HG03575 (cell line): Measurements from ENCODE around the gene SNX9.
"Not testable (repeated sequence)": the region's sequence is repeated elsewhere in the genome, so short reads cannot be mapped to it uniquely, and the experiment has no call there.

Experiments
- ATAC-seq: cut with Tn5 transposase; IDR thresholded peaks from one replicate; pipeline ENCODE4 v1.9.1; 2021; ENCODE audit not compliant: unreplicated experiment, insufficient number of reproducible peaks, low FRiP score; ENCODE audit errors: extremely low read depth

Gene SNX9

DNA sequence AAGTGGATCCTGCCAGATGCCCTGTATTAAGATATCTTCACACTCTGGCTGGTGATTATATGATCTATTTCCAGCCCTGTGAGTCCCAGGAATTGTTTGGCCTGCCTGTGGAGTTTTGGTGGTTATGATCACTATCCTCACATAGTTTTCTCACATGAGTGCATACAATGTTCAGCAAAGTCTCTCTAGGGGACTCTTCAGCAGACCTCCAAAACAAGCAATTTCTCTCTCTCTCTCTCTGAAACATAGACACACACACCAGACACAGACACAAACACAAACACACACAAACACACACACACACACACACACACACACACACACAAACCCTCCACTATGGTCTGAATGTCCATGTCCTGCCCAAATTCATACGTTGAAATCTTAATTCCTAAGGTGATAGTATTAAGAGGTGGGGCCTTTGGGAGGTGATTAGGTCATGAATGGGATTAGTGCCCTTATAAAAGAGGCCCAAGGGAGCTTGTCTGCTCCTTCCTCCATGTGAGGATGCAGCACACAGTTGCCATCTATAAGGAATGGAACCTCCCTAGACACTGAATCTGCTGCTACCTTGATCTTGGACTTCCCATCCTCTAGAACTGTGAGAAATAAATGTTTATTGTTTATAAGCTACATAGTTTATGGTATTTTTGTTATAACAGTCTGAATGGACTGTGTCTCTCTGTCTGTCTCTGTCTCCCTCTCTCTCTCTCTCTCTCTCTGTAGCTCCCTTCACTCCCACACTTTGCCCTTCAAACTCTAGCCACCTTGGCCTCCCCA is 136.6 kb downstream of the SNX9 start:
- ATAC-seq: no peak

DNA sequence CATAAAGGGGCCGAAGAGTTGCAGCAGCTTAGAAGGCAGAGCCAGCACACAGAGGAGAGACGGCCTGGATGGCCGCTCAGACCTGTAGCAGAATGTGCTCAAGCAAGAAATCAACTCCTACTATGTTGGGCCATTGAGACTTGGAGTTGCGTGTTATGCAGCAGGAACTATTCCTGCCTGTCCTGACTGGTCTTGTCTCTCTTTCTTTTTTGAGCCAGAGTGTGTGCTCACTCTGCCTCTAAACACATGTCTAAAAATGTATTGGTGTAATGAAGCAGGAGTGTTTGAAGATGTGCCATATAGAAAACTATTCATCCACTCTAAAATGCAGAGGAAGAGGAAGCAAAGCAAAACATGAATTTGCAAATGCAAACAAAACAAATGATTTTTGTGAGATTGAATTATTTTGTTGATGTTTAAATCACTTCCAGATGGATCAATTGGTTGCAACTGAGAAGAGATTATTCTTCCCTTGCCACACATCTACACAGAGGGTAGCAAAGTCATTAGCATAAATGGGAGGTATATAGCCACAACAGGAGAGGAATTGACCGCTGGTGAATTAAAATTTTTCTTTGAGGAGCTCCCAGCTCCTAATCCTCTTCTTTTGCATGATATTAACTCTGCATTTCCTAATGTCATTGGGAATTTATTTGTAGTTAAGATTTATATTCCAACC is 138.2 kb downstream of the SNX9 start:
- ATAC-seq: no peak

DNA sequence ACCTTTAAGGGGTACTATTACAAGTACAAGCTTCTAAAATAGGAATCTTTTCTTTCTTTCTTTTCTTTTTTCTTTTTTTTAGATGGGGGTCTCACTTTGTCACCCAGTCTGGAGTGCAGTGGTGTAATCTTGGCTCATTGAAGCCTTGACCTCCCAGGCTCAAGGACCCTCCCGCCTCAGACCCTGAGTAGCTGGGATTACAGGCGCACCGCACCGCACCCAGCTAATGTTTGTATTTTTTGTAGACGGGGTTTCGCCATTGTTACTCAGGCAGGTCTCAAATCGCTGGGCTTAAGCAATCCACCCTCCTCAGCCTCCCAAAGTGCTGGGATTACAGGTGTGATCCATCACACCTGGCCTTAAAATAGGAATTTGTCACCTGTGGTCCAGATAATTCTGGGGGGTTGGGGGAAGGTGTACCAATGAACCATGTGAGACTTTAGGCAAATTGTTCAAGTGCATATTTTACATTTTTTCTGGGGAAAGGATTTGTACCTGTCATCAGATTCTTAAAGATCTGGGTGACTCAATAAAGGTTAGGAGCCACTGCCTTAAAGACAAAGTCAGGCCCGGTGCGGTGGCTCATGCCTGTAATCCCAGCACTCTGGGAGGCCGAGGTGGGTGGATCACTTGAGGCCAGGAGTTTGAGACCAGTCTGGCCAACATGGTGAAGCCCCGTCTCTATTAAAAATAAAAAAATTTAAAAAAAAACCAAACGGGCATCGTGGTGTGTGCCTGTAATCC is 139.0 kb downstream of the SNX9 start:
- no peak for ATAC-seq

DNA sequence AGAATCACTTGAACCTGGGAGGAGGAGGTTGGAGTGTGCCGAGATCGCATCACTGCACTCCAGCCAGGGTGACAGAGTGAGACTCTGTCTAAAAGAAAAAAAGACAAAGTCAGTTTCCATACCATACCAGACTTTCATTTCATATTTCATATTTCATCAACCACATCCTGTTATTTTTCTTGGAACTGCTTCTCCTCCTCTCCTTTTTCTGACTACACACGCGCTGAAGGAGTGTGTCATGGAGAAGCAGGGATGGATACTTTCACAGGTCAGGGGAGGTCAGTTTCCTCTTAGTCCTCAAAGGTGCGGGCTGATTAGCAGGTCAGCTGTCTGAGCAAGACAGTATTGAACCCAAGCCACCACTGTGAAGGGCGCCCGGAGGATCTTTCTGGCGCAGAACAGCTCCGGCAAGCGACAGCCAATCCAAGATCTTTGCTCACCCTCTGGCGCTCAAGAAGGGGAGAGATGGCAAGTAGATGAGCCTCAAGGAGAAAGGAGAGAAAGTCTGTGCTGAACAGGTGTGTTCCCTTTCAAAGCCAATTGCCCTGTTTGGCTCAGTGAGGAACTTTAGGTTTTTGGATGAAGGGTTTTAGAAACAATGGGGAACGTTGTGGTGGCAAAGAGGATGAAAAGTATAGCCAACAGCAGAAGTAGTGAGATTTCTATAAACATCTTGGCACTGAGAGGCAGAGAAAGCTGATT is 139.7 kb downstream of the SNX9 start:
- ATAC-seq: no peak

DNA sequence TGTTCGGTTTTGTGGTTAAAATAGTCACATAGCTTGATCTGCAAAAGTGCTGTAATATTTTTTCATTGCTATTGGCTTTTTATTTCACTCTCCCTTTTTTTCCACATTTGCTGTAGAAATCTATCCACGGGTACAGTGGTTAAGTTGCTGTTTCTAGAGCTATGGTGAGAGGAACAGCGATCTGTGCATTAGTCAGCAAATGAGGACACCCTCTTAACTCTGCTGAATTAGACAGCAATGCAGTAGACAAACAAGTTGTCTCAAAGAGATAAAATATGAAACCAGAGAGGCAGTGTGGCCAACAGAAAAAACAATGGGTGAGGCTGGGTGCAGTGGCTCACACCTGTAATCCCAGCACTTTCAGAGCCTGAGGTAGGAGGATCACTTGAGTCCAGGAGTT is 141.1 kb downstream of the SNX9 start:
- ATAC-seq: no peak

DNA sequence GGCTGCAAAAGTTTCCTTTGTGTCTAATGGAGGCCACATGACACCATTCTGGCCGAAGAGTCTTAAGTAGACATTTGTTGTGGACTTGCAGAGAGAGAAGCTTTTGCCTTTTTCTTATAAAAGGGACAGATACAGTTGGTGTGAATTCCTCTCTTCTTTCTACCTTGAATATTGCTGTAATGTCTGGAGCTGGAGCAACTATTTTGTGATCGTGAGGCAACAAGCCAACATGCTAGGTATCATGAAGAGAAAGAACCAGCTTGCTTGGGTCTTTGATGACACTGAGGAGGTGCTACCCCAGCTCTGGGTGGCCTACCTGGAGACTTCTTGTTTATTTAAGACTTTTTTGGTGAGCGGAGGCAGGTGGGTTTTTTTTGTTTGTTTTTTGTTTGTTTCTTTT is 142.3 kb downstream of the SNX9 start:
- ATAC-seq: no peak

DNA sequence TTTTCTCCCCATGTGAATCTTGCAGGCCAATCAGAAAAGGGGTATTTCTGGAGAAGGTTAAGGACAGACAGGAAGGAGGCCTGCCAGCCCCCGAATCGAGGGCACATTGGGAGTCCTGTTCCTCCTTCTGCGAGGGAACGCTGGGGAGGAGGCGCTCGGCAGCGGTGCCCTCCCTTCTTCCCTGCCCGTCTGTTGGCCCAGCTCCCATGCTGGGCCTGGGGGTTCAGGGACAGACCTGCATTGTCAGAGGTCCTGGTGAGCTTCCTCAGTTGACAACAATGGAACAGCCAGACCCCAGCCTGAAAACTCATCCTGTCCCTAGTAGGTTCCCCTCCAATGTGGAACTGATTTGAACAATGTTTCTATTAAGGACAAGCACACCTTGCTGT is 143.5 kb downstream of the SNX9 start:
- ATAC-seq: no peak

DNA sequence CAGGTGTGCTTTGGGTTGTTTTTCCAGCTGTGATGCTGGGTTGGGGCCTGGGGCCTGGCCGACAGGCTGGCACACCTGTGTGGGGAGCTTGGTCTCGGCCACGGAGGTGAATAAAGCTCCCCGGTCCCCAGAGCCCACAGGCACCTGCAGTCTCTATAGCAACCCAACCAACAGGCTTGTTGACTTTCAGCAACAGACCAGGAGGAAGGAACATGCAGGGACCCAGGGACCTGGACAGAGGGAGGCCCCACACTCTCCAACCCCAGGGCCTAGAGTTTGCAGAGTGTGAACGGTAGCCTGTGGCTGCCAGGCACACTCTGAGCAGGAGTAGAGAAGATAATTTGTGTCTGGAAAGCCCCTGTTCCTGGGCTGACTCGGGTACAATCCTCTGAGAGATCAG is 144.0 kb downstream of the SNX9 start:
- no peak for ATAC-seq

DNA sequence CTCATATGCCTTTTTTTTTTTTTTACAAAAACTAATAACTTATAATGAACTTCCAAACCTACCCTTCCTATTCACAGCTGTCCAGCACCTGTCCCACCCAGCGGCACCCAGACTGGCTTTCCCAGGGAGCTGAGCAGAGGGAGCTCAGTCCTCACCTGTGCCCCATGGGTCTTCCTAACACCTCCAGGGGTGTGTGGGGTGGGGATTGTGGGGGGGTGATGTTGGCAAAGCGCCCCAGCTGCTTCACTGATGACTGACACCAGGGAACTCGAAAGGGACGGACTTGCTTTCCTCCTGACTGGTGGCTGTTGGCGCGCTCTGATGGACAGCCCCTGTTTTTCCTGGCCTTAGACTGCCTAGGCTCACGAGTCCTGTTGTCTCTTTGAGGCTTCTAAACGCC is 144.4 kb downstream of the SNX9 start:
- no peak for ATAC-seq

DNA sequence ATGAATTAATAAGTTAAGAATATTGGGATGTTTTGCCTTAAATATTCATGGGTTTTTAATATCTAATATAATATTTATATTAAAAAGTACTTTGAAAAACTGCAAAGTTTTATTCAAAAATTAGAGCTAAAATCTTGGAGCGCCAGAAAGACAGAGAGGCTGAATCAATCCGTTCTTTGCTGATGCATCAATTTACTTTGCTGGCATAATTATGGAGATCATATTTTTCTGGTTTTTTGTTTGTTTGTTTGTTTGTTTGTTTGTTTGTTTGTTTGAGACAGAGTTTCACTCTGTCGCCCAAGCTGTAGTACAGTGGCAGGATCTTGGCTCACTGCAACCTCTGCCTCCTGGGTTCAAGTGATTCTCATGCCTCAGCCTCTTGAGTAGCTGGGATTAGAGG is 149.1 kb downstream of the SNX9 start:
- not testable (repeated sequence) for ATAC-seq

DNA sequence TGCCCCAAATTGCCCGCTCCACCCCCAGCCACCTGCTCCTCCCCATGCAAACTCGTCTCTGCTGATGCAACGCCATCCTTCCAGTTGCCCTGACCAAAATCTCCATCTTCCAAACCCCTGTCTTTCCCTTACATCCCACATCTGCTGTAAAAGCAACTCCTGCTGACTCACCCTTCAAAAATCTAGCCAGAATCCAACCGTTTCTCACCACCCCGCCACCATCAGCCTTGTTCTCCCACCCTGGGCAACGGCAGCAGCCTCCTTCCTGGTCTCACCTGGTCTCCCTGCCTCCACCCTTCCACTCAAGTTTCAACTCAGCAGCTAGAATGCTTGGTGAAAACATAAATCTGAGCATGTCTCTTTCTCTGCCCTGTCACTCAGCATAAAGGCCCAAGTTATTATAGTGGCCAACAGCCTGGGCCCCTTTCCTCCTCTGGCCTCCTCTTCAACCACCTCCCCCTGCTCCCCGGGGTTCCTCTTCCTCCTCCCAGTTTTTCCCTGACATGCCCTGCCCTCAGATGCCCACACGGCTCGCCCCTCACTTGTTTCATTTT is 151.4 kb downstream of the SNX9 start:
- no peak for ATAC-seq

DNA sequence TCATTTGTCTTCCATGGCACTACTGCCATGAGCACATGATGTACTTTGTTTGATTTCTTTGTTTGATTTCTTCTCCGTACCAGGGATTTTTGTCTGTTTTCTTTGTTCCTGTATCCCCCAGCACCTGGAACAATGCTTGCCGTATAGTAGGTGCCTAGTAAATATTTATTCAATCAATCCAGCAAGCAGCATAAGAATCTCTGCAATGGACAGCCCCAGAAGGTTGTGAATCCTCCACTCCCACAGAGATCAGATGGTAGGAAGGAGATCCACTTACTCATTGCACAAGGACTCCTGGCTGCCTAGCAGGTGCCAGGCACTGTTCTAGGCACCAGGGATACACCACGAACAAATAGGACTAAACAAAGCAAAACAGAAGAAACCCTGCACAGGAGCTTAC is 151.9 kb downstream of the SNX9 start:
- no peak for ATAC-seq

DNA sequence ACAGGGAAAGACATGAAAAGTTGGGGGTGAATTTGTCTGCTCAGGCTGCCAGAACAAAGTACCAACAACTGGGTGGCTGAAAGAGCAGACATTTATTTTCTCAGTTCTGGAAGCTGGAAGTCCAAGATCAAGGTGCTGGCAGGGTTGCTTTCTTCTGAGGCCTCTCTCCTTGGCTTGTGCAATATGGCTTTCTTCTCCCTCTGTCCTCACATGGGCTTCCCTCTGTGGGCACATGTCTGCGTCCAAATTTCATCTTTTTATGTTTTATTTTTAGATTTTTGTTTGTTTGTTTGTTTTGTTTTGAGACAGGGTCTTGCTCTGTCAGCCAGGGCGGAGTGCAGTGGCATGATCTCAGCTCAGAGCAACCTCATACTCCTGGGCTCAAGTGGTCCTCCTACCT is 152.4 kb downstream of the SNX9 start:
- ATAC-seq: no peak

DNA sequence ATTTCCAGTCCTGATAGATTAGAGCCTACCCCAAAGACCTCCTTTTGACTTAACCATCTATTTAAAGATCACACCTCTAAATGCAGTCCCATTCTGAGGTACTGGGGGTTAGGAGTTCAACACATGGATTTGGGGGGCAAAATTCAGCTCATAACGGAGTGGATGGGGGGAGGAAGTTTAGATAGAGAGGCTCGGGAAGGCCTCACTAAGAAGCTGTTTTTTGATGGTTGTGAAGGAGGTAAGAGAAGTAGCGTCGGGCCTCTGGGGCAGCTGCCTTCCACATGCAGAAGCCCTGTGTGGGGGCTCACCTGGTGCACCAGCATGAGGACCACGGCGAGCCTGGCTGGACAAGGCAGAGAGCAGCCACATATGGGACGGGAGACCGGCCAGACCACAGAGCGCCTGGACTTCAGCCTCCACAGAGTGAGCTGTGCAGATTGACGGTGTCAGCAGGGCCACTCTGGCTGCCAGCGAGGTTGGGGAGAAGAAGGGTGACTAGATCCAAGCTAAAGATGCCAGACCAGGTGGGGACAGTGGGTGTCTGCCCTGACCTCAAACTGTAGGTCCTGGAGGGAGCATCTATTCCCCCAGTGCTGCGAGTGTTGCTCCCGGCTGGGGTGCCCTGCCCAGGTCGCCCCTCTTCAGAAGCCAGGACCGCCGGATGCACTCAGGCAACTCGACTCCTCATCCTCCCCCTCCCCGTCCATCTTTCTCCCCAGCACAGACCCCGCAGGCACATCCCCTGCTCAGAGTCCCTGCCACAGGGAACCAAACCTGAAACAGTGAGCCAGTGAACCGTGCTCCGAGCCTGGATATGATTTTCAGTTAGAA is 153.5 kb downstream of the SNX9 start:
- ATAC-seq: no peak

DNA sequence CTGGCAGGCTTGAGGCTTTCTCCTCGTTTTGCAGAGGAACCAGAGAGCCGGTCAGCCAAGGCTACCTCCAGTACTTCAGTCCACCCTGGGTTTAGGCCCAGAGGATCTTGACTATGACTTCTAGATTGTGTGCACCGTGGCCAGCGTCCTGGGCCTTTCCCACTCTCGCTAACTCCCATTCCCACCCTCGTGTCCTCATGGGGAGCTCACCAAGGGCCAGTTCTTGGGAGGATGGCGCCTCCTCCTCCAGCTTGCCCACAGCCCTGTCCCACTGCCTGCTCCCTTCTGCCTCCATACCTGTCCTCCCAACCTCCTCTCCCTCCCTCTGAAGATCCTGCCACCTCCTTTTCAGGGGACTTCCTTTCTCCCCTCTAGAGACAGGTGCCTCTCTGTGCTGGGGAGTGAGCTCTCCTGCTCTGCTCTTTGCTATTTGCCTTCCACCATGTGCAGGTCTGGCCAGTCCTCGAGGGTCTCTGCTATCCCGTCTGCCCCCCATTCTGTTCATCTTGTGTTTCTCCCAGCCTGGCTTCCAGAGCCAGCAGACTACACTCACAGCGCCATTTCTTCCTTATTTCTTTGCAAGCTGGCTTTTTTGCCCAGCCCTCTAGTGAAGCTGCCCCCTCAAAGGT is 154.2 kb downstream of the SNX9 start:
- ATAC-seq: no peak

DNA sequence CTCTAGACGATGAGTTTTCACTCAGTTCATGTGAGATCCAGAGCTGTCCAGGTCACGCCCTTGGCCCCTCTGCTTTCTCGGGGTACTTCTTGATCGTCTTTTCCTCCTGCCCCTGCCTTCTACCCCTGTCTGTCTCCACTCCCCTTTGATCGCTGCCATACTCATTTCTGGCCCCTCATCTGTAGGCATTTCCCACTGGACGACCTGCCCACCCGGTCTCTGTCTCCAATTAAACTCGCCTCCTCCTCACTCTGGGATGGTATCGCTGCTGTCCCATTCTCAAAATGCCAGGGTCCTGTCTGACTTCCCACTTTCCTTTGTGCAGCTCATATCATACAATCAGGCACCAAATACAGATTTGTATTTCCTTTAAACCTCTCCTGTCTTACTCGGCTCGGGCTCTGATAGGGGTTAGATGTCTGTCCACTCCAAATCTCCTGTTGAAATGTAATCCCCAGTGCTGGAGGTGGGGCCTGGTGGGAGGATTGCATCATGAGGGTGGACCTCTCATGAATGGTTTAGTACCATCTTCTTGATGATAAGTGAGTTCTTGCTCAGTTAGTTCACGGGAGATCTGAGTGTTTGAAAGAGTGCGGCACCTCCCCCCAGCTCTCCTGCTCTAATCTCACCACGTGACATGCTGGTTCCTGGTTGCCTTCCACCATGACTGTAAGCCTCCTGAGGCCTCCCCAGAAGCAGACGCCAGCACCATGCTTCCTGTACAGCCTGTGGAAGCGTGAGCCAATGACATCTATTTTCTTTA is 155.2 kb downstream of the SNX9 start:
- ATAC-seq: no peak
